ENCODE measurements around the gene LMX1A.
A peak's percentile ranks its signal among the peaks of the same experiment; 100 is the strongest.

The LMX1A gene

GRCh38 chr1:165344198-165344597 is 12.3 kb downstream of the LMX1A start:
- no peak overlapping the region for H3K4me3 ChIP-seq (ENCODE audit: low read length)
- no peak for DNase-seq (ENCODE audit: low read depth)
- TF ChIP-seq CTCF (IDR thresholded peaks at IDR 0.05; ENCODE audit: insufficient read depth, low read depth, low read length, missing control alignments) = no peak

GRCh38 chr1:165342587-165342986 is 13.9 kb downstream of the LMX1A start:
- TF ChIP-seq CTCF (IDR thresholded peaks at IDR 0.05; ENCODE audit: insufficient read depth, low read depth, low read length, missing control alignments) = no peak

GRCh38 chr1:165342168-165342567 is 14.3 kb downstream of the LMX1A start:
- no peak overlapping the region for H3K4me3 ChIP-seq (ENCODE audit: low read length)
- TF ChIP-seq CTCF (IDR thresholded peaks at IDR 0.05; ENCODE audit: insufficient read depth, low read depth, low read length, missing control alignments) = no peak
- no peak for DNase-seq (ENCODE audit: low read depth)

More at GRCh38 chr1:165342587-165342986, 13.9 kb downstream of the LMX1A start:
- DNase-seq (ENCODE audit: low read depth) = peak; percentile 59
- H3K4me3 ChIP-seq (ENCODE audit: low read length) = no peak overlapping the region

- no peak for DNase-seq (ENCODE audit: low read depth)
- H3K4me3 ChIP-seq (ENCODE audit: low read length) = no peak overlapping the region
- TF ChIP-seq CTCF (IDR thresholded peaks at IDR 0.05; ENCODE audit: insufficient read depth, low read depth, low read length, missing control alignments) = no peak
These were observed 17.4 kb downstream of the LMX1A start for GRCh38 chr1:165339164-165339563.

- TF ChIP-seq CTCF (IDR thresholded peaks at IDR 0.05; ENCODE audit: insufficient read depth, low read depth, low read length, missing control alignments) = no peak
- DNase-seq (ENCODE audit: low read depth) = peak; percentile 62
These were observed 26.0 kb downstream of the LMX1A start for GRCh38 chr1:165330483-165330882.

GRCh38 chr1:165329104-165329503 is 27.4 kb downstream of the LMX1A start:
- no peak overlapping the region for H3K4me3 ChIP-seq (ENCODE audit: low read length)
- no peak for DNase-seq (ENCODE audit: low read depth)
- no peak for TF ChIP-seq CTCF (IDR thresholded peaks at IDR 0.05; ENCODE audit: insufficient read depth, low read depth, low read length, missing control alignments)

More at GRCh38 chr1:165330483-165330882, 26.0 kb downstream of the LMX1A start:
- H3K4me3 ChIP-seq (ENCODE audit: low read length) = no peak overlapping the region

GRCh38 chr1:165328136-165328535 is 28.4 kb downstream of the LMX1A start:
- H3K4me3 ChIP-seq (ENCODE audit: low read length) = no peak overlapping the region
- TF ChIP-seq CTCF (IDR thresholded peaks at IDR 0.05; ENCODE audit: insufficient read depth, low read depth, low read length, missing control alignments) = no peak
- DNase-seq (ENCODE audit: low read depth) = no peak
